Measurements from ENCODE around the gene LAPTM5.

DNA sequence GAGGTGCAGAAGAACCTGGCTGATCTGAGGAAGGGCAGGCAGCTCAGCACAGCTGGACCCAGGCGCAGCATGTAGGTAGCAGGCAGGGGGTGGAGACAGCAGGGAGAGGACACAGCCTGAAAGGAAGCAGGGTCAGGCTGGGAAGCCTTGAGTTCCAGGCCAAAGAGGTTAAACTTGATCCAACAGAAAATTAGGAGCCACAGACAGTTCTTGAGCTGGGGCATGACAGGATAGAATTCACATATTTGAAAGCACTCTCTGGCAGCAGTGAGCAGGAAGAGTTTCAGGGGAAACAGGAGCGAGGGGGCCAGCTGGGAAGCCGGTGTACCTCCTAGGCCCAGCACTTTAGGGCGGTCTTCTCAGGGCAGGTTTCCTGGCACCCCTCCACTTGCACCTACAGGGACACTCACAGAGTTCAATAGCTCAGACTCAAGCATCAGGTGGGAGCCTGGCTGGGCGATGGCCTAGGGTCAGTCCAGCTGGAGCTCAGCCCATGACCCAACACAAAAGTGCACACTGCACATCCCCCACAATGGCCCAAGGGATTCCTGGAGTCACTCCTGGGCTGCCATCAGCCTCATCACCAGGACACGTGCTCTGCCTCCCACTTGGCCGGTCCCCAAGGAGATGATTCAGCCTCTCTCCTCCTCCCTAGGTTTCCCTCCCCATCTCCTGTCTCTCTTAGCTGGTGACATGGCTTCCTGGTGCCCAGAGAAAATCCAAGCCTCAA, 56.9 kb downstream of the LAPTM5 start:
- TF ChIP-seq, protein P1, sequence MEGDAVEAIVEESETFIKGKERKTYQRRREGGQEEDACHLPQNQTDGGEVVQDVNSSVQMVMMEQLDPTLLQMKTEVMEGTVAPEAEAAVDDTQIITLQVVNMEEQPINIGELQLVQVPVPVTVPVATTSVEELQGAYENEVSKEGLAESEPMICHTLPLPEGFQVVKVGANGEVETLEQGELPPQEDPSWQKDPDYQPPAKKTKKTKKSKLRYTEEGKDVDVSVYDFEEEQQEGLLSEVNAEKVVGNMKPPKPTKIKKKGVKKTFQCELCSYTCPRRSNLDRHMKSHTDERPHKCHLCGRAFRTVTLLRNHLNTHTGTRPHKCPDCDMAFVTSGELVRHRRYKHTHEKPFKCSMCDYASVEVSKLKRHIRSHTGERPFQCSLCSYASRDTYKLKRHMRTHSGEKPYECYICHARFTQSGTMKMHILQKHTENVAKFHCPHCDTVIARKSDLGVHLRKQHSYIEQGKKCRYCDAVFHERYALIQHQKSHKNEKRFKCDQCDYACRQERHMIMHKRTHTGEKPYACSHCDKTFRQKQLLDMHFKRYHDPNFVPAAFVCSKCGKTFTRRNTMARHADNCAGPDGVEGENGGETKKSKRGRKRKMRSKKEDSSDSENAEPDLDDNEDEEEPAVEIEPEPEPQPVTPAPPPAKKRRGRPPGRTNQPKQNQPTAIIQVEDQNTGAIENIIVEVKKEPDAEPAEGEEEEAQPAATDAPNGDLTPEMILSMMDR (IDR thresholded peaks at IDR 0.05) = no peak
- no peak for TF ChIP-seq POLR2A (IDR thresholded peaks at IDR 0.05)

Measured in gastroesophageal sphincter (tissue), 3 donors.